Measurements from ENCODE around the gene PRKD1. TPM values are rescaled to one million over a fixed set of nuclear protein-coding genes. Genes with fewer than 3 reads are reported as not detected.

The PRKD1 gene
- total RNA-seq, 4 donors from 2014 or later: 3.0 to 5.4 (median 3.6) TPM

DNA sequence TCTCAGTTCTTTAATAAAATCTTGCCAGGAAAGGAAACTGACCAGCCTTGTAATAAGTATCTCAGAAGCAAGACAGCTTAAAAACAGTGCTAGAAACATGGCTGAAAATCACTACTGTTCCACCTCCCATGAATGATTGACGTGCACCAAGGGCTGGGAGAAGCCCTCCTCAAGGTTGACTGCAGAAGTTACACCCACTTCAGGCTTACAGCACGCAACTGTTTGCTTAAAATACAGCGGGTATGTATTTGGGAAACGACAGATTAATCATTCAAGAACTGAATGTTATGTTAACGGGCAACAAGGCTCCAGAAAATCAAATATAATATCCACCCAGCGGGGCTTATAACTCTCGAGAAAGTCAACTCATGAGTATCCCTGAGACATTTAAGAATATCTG lies 22.1 kb downstream of the PRKD1 start:
- H3K27ac ChIP-seq: no peak overlapping the region
- 90% methylated on average over 7 of the region's 7 CpGs for WGBS

DNA sequence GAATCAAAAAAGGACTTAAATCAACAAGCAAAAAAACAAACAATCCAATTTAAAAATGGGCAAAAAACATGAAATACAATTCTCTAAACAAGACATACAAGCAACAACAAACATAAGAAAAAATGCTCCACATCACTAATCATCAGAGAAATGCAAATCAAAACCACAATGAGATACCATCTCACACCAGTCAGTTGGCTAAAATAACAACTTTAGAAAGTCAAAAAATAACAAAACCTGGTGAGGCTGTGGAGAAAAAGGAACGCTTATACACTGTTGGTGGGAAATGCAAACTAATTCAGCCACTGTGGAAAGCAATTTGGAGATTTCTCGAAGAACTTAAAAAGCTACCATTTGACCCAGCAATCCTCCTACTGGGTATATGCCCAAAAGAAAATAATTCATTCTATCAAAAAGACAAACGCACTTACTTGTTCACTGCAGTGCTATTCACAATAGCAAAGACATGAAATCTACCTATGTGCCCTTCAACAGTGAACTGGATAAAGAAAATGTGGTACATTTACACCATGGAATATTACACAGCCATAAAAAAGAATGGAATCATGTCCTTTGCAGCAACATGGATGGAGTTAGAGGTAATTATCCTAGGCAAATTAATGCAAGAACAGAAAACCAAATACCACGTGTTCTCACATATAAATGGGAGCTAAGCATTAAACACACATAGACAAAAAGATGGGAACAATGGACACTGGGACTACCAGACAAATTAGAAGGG lies 26.9 kb downstream of the PRKD1 start:
- WGBS: 90% methylated on average over 4 of the region's 4 CpGs
- Histone ChIP-seq H3K36me3 (no peaks in the 10 kb centered on the region), H3K4me1 (no peaks in the 10 kb centered on the region), H3K27ac (no peak overlapping the region), H3K4me3 (no peak overlapping the region), H3K27me3 (no peaks in the 10 kb centered on the region), H3K9me3 (no peaks in the 10 kb centered on the region)
- DNase-seq (ENCODE audit: low spot score in 2 of 2): no peak
- TF ChIP-seq CTCF (IDR thresholded peaks at IDR 0.05) (no peak), POLR2AphosphoS5 (IDR thresholded peaks at IDR 0.05) (no peak), EP300 (IDR thresholded peaks at IDR 0.05) (no peak), POLR2A (IDR thresholded peaks at IDR 0.05) (no peak)

More for the DNA sequence above, 22.1 kb downstream of the PRKD1 start:
- no peak for DNase-seq (ENCODE audit: low spot score in 2 of 2)
- no peak for TF ChIP-seq POLR2A (IDR thresholded peaks at IDR 0.05)
- TF ChIP-seq POLR2AphosphoS5 (IDR thresholded peaks at IDR 0.05): no peak
- no peak for TF ChIP-seq CTCF (IDR thresholded peaks at IDR 0.05)
- TF ChIP-seq EP300 (IDR thresholded peaks at IDR 0.05): no peak
- Histone ChIP-seq H3K27me3 (no peaks in the 10 kb centered on the region), H3K4me1 (peaks cover 3% of the 10 kb centered on the region), H3K4me3 (no peak overlapping the region), H3K9me3 (no peaks in the 10 kb centered on the region), H3K36me3 (no peaks in the 10 kb centered on the region)

DNA sequence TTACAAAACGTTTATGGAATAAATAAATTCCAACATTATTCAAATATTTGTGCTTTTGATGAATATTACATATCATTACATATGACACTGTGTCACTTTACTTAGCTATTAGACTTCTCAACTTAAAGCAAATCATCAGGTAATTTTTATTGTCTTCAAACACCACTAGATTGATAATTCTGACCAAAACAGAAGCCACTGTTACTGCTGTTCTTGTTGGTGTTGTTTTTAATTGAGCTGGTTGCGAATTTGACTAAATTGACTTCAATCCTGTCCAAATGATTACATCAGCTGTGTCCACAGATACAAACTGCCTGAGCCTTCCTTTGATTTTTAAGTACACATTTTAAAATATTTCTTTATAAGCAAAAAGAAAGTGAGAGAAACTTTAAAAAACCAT lies 29.2 kb downstream of the PRKD1 start:
- no peak for DNase-seq (ENCODE audit: low spot score in 2 of 2)
- Histone ChIP-seq H3K36me3 (no peaks in the 10 kb centered on the region), H3K4me3 (no peak overlapping the region), H3K4me1 (no peaks in the 10 kb centered on the region), H3K9me3 (no peaks in the 10 kb centered on the region), H3K27me3 (no peaks in the 10 kb centered on the region), H3K27ac (no peak overlapping the region)
- TF ChIP-seq EP300 (IDR thresholded peaks at IDR 0.05) (no peak), POLR2AphosphoS5 (IDR thresholded peaks at IDR 0.05) (no peak), POLR2A (IDR thresholded peaks at IDR 0.05) (no peak), CTCF (IDR thresholded peaks at IDR 0.05) (no peak)
- 73% methylated on average over 2 of the region's 2 CpGs for WGBS

GRCh38 chr14:29897181-29897580 lies 30.5 kb downstream of the PRKD1 start:
- Histone ChIP-seq H3K4me1 (no peaks in the 10 kb centered on the region), H3K27me3 (no peaks in the 10 kb centered on the region), H3K36me3 (no peaks in the 10 kb centered on the region), H3K9me3 (no peaks in the 10 kb centered on the region), H3K27ac (no peak overlapping the region), H3K4me3 (no peak overlapping the region)
- no peak for DNase-seq (ENCODE audit: low spot score in 2 of 2)
- TF ChIP-seq CTCF (IDR thresholded peaks at IDR 0.05) (no peak), EP300 (IDR thresholded peaks at IDR 0.05) (no peak), POLR2AphosphoS5 (IDR thresholded peaks at IDR 0.05) (no peak), POLR2A (IDR thresholded peaks at IDR 0.05) (no peak)
- WGBS: 83% methylated on average over 1 of the region's 1 CpG

DNA sequence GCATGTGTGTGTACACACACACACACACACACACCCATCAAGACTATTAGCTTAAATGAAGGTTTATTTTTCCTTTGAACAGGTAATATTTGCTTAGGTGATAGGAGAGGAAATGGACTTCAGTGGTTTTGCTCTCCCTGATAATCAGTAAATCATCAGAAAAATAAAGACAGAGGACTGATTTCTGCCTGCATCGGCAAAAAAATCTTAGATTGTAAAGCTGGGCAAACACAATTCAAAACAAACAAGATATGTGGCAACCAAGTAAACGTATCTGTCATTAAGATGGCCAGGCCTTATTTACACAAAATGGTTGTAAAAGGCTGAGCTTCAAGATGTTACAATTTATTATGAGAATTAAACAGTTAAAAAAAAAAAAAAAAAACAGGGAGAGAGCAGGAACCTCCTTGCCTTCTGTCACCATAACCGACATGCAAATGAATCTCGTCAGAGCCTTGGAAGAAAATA lies 31.3 kb downstream of the PRKD1 start:
- Histone ChIP-seq H3K9me3 (no peaks in the 10 kb centered on the region), H3K27me3 (no peaks in the 10 kb centered on the region), H3K27ac (no peak overlapping the region), H3K4me3 (no peak overlapping the region), H3K36me3 (no peaks in the 10 kb centered on the region), H3K4me1 (no peaks in the 10 kb centered on the region)
- 84% methylated on average over 4 of the region's 4 CpGs for WGBS
- TF ChIP-seq POLR2A (IDR thresholded peaks at IDR 0.05) (no peak), POLR2AphosphoS5 (IDR thresholded peaks at IDR 0.05) (no peak)
- no peak for DNase-seq (ENCODE audit: low spot score in 2 of 2)
